Measurements from ENCODE around the gene ATP9B.

Gene ATP9B

GRCh38 chr18:79214056-79214455 lies 144.9 kb downstream of the ATP9B start:
- Histone ChIP-seq H3K4me3 (ENCODE audit: low read length, poor library complexity, severe bottlenecking) (no peak overlapping the region), H3K9me2 (replicated peaks; ENCODE audit: low read depth, low read length) (no peaks in the 10 kb centered on the region), H3K9me3 (ENCODE audit: insufficient read depth, low read depth, low read length) (no peaks in the 10 kb centered on the region)

GRCh38 chr18:79216176-79216575 lies 147.0 kb downstream of the ATP9B start:
- TF ChIP-seq, protein P1, sequence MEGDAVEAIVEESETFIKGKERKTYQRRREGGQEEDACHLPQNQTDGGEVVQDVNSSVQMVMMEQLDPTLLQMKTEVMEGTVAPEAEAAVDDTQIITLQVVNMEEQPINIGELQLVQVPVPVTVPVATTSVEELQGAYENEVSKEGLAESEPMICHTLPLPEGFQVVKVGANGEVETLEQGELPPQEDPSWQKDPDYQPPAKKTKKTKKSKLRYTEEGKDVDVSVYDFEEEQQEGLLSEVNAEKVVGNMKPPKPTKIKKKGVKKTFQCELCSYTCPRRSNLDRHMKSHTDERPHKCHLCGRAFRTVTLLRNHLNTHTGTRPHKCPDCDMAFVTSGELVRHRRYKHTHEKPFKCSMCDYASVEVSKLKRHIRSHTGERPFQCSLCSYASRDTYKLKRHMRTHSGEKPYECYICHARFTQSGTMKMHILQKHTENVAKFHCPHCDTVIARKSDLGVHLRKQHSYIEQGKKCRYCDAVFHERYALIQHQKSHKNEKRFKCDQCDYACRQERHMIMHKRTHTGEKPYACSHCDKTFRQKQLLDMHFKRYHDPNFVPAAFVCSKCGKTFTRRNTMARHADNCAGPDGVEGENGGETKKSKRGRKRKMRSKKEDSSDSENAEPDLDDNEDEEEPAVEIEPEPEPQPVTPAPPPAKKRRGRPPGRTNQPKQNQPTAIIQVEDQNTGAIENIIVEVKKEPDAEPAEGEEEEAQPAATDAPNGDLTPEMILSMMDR (conservative IDR thresholded peaks at IDR 0.05; ENCODE audit: low read length) = no peak
- TF ChIP-seq EZH2phosphoT487 (IDR thresholded peaks at IDR 0.05; ENCODE audit: borderline replicate concordance) = no peak
- H3K4me3 ChIP-seq (ENCODE audit: low read length, poor library complexity, severe bottlenecking) = no peak overlapping the region
- no peaks in the 10 kb centered on the region for H3K9me2 ChIP-seq (replicated peaks; ENCODE audit: low read depth, low read length)
- no peaks in the 10 kb centered on the region for H4K20me1 ChIP-seq (ENCODE audit: insufficient read depth, low read length, poor library complexity, severe bottlenecking)
- H3K4me2 ChIP-seq (ENCODE audit: low read depth, low read length, poor library complexity, severe bottlenecking) = no peak overlapping the region
- H2AFZ ChIP-seq (ENCODE audit: low read length) = no peak overlapping the region
- no peaks in the 10 kb centered on the region for H3K79me2 ChIP-seq (ENCODE audit: insufficient read depth, low read length)
- no peaks in the 10 kb centered on the region for H3K36me3 ChIP-seq (ENCODE audit: insufficient read depth, low read length)
- no peaks in the 10 kb centered on the region for H3K9me3 ChIP-seq (ENCODE audit: insufficient read depth, low read depth, low read length)
- H3F3A ChIP-seq (ENCODE audit: low read depth) = no peaks in the 10 kb centered on the region
- no peak overlapping the region for H3K9ac ChIP-seq (ENCODE audit: low read depth, low read length, poor library complexity, severe bottlenecking)
- H3K4me1 ChIP-seq (ENCODE audit: insufficient read depth, low read length, poor library complexity, severe bottlenecking) = no peaks in the 10 kb centered on the region
- no peaks in the 10 kb centered on the region for H3K27me3 ChIP-seq (ENCODE audit: insufficient read depth, low read length, poor library complexity, severe bottlenecking)

More at GRCh38 chr18:79214056-79214455, 144.9 kb downstream of the ATP9B start:
- Histone ChIP-seq H3K9ac (ENCODE audit: low read depth, low read length, poor library complexity, severe bottlenecking) (no peak overlapping the region), H3K79me2 (ENCODE audit: insufficient read depth, low read length) (no peaks in the 10 kb centered on the region), H3K27me3 (ENCODE audit: insufficient read depth, low read length, poor library complexity, severe bottlenecking) (no peaks in the 10 kb centered on the region), H3K36me3 (ENCODE audit: insufficient read depth, low read length) (no peaks in the 10 kb centered on the region), H3K4me1 (ENCODE audit: insufficient read depth, low read length, poor library complexity, severe bottlenecking) (no peaks in the 10 kb centered on the region), H2AFZ (ENCODE audit: low read length) (no peak overlapping the region), H3F3A (ENCODE audit: low read depth) (no peaks in the 10 kb centered on the region), H4K20me1 (ENCODE audit: insufficient read depth, low read length, poor library complexity, severe bottlenecking) (no peaks in the 10 kb centered on the region), H3K4me2 (ENCODE audit: low read depth, low read length, poor library complexity, severe bottlenecking) (no peak overlapping the region)
- no peak for TF ChIP-seq EZH2phosphoT487 (IDR thresholded peaks at IDR 0.05; ENCODE audit: borderline replicate concordance)
- TF ChIP-seq, protein P1 (conservative IDR thresholded peaks at IDR 0.05; ENCODE audit: low read length) = no peak

GRCh38 chr18:79217979-79218604 lies 148.9 kb downstream of the ATP9B start:
- Histone ChIP-seq H3K79me2 (ENCODE audit: insufficient read depth, low read length) (no peaks in the 10 kb centered on the region), H3K4me3 (ENCODE audit: low read length, poor library complexity, severe bottlenecking) (no peak overlapping the region), H2AFZ (ENCODE audit: low read length) (no peak overlapping the region), H4K20me1 (ENCODE audit: insufficient read depth, low read length, poor library complexity, severe bottlenecking) (no peaks in the 10 kb centered on the region), H3K27me3 (ENCODE audit: insufficient read depth, low read length, poor library complexity, severe bottlenecking) (no peaks in the 10 kb centered on the region), H3K9me2 (replicated peaks; ENCODE audit: low read depth, low read length) (no peaks in the 10 kb centered on the region), H3F3A (ENCODE audit: low read depth) (no peaks in the 10 kb centered on the region), H3K9me3 (ENCODE audit: insufficient read depth, low read depth, low read length) (no peaks in the 10 kb centered on the region), H3K4me1 (ENCODE audit: insufficient read depth, low read length, poor library complexity, severe bottlenecking) (no peaks in the 10 kb centered on the region), H3K4me2 (ENCODE audit: low read depth, low read length, poor library complexity, severe bottlenecking) (no peak overlapping the region), H3K9ac (ENCODE audit: low read depth, low read length, poor library complexity, severe bottlenecking) (no peak overlapping the region), H3K36me3 (ENCODE audit: insufficient read depth, low read length) (no peaks in the 10 kb centered on the region)
- TF ChIP-seq, protein P1 (conservative IDR thresholded peaks at IDR 0.05; ENCODE audit: low read length) = no peak
- TF ChIP-seq EZH2phosphoT487 (IDR thresholded peaks at IDR 0.05; ENCODE audit: borderline replicate concordance) = no peak

All from Loucy (cell line).